Hepatocyte (in vitro differentiated cells): ENCODE measurements around the gene ZNHIT1.

Experiments used
- CTCF ChIP-seq: fragments of 200-600 bp; sonication (generic); IDR thresholded peaks from 2 replicates; pipeline ENCODE4 v1.5.1; 2016; ENCODE audit warnings: antibody characterized with exemption, mild to moderate bottlenecking; ENCODE audit not compliant: poor library complexity
- EZH2 ChIP-seq: fragments of 200-600 bp; sonication (generic); IDR thresholded peaks from 2 replicates; pipeline ENCODE4 v1.6.1; 2016; ENCODE audit warnings: antibody characterized with exemption, mild to moderate bottlenecking, borderline replicate concordance
- EZH2phosphoT487 ChIP-seq: fragments of 200-600 bp; sonication (generic); IDR thresholded peaks from one replicate; pipeline ENCODE4 v1.6.1; 2018; ENCODE audit warnings: antibody characterized with exemption, mild to moderate bottlenecking, low read depth, moderate library complexity; ENCODE audit not compliant: unreplicated experiment, severe bottlenecking

GRCh38 chr7:101216001-101216859, 1.7 kb upstream of the ZNHIT1 start:
- no peak for TF ChIP-seq CTCF
- no peak for TF ChIP-seq EZH2
- no peak for TF ChIP-seq EZH2phosphoT487
